Stimulated activated effector memory CD8-positive, alpha-beta T cell treated with anti-CD3 and anti-CD28 coated beads, Interleukin-12 subunit alpha, Interleukin-12 subunit beta, amount 100 ng/mL, for 72 hours (primary cell): ENCODE measurements around the gene CTLA4.

Source experiments
- ATAC-seq: fragments of 150-1000 bp; cut with Tn5 transposase; 2 replicates; pipeline ENCODE4 v1.10.0; 2021
- DNase-seq, 2 donors: peaks; one replicate each; pipeline ENCODE4 v3.0.0; 2021 to 2022; ENCODE audit warnings: low spot score in 2 of 2
- H3K27ac Mint-ChIP-seq: one replicate; pipeline ENCODE4 v1.8.0; 2022; ENCODE audit warnings: mild to moderate bottlenecking, mixed read lengths
- H3K36me3 Mint-ChIP-seq: one replicate; pipeline ENCODE4 v1.8.0; 2022; ENCODE audit warnings: mild to moderate bottlenecking, mixed read lengths
- H3K4me1 Mint-ChIP-seq: one replicate; pipeline ENCODE4 v1.8.0; 2022; ENCODE audit warnings: mixed read lengths
- H3K4me3 Mint-ChIP-seq: one replicate; pipeline ENCODE4 v1.8.0; 2022; ENCODE audit warnings: mild to moderate bottlenecking, mixed read lengths
- H3K9me3 Mint-ChIP-seq: one replicate; pipeline ENCODE4 v1.8.0; 2022; ENCODE audit warnings: mixed read lengths

Gene CTLA4

GRCh38 chr2:203892207-203892606, 24.6 kb downstream of the CTLA4 start:
- H3K27ac Mint-ChIP-seq, result peak overlapping the region; percentile 89
- ATAC-seq, result no peak
- peaks cover 16% of the 10 kb centered on the region for H3K36me3 Mint-ChIP-seq
- peaks cover 5% of the 10 kb centered on the region for H3K9me3 Mint-ChIP-seq
- DNase-seq, result no peak
- H3K4me1 Mint-ChIP-seq, result peaks cover 87% of the 10 kb centered on the region
- peak overlapping the region; percentile 46 for H3K4me3 Mint-ChIP-seq

- H3K4me3 Mint-ChIP-seq, result no peak overlapping the region
Measured at GRCh38 chr2:203893401-203893800, 25.8 kb downstream of the CTLA4 start.

GRCh38 chr2:203893840-203894239, 26.3 kb downstream of the CTLA4 start:
- DNase-seq, result no peak
- peaks cover 16% of the 10 kb centered on the region for H3K36me3 Mint-ChIP-seq
- H3K4me3 Mint-ChIP-seq, result peak overlapping the region; percentile 6
- peaks cover 5% of the 10 kb centered on the region for H3K9me3 Mint-ChIP-seq
- peaks cover 87% of the 10 kb centered on the region for H3K4me1 Mint-ChIP-seq
- ATAC-seq, result no peak
- peak overlapping the region; percentile 21 for H3K27ac Mint-ChIP-seq

More at GRCh38 chr2:203893401-203893800, 25.8 kb downstream of the CTLA4 start:
- H3K27ac Mint-ChIP-seq, result peak overlapping the region; percentile 7
- H3K9me3 Mint-ChIP-seq, result peaks cover 5% of the 10 kb centered on the region
- DNase-seq, result no peak
- H3K4me1 Mint-ChIP-seq, result peaks cover 89% of the 10 kb centered on the region
- H3K36me3 Mint-ChIP-seq, result peaks cover 16% of the 10 kb centered on the region
- no peak for ATAC-seq

GRCh38 chr2:203894262-203894661, 26.7 kb downstream of the CTLA4 start:
- Mint-ChIP-seq H3K36me3 (peaks cover 16% of the 10 kb centered on the region), H3K27ac (peak overlapping the region; percentile 21), H3K4me3 (peak overlapping the region; percentile 6), H3K4me1 (peaks cover 85% of the 10 kb centered on the region), H3K9me3 (peaks cover 5% of the 10 kb centered on the region)
- DNase-seq, result no peak
- ATAC-seq, result peak; percentile 66

GRCh38 chr2:203897544-203897943, 30.0 kb downstream of the CTLA4 start:
- Mint-ChIP-seq H3K4me3 (peak overlapping the region; percentile 5), H3K4me1 (peaks cover 53% of the 10 kb centered on the region), H3K27ac (peak overlapping the region; percentile 77), H3K36me3 (no peaks in the 10 kb centered on the region), H3K9me3 (peaks cover 15% of the 10 kb centered on the region)
- no peak for DNase-seq
- ATAC-seq, result no peak

GRCh38 chr2:203898657-203899056, 31.1 kb downstream of the CTLA4 start:
- DNase-seq (no peak), ATAC-seq (no peak)
- H3K36me3 Mint-ChIP-seq, result no peaks in the 10 kb centered on the region
- peaks cover 47% of the 10 kb centered on the region for H3K4me1 Mint-ChIP-seq
- peaks cover 15% of the 10 kb centered on the region for H3K9me3 Mint-ChIP-seq
- no peak overlapping the region for H3K4me3 Mint-ChIP-seq
- H3K27ac Mint-ChIP-seq, result peak overlapping the region; percentile 77

- Mint-ChIP-seq H3K27ac (no peak overlapping the region), H3K4me3 (no peak overlapping the region)
- no peak for ATAC-seq
Measured at GRCh38 chr2:203900253-203900652, 32.7 kb downstream of the CTLA4 start.

GRCh38 chr2:203904022-203904421, 36.5 kb downstream of the CTLA4 start:
- Mint-ChIP-seq H3K27ac (no peak overlapping the region), H3K4me3 (no peak overlapping the region), H3K4me1 (peaks cover 11% of the 10 kb centered on the region), H3K36me3 (no peaks in the 10 kb centered on the region), H3K9me3 (peaks cover 15% of the 10 kb centered on the region)
- ATAC-seq (no peak), DNase-seq (peak in 1 of 2 donors; percentile 36)

More at GRCh38 chr2:203900253-203900652, 32.7 kb downstream of the CTLA4 start:
- Mint-ChIP-seq H3K36me3 (no peaks in the 10 kb centered on the region), H3K4me1 (peaks cover 31% of the 10 kb centered on the region), H3K9me3 (peaks cover 15% of the 10 kb centered on the region)
- DNase-seq, result no peak

- ATAC-seq (no peak), DNase-seq (no peak)
- Mint-ChIP-seq H3K9me3 (peaks cover 13% of the 10 kb centered on the region), H3K4me3 (no peak overlapping the region), H3K36me3 (no peaks in the 10 kb centered on the region), H3K4me1 (peaks cover 18% of the 10 kb centered on the region), H3K27ac (no peak overlapping the region)
Measured at GRCh38 chr2:203905656-203906055, 38.1 kb downstream of the CTLA4 start.

- no peak for DNase-seq
- Mint-ChIP-seq H3K4me1 (peaks cover 18% of the 10 kb centered on the region), H3K36me3 (no peaks in the 10 kb centered on the region), H3K27ac (peak overlapping the region; percentile 45), H3K4me3 (no peak overlapping the region), H3K9me3 (no peaks in the 10 kb centered on the region)
- peak; percentile 53 for ATAC-seq
Measured at GRCh38 chr2:203908066-203908796, 40.7 kb downstream of the CTLA4 start.

GRCh38 chr2:203908797-203909185, 41.2 kb downstream of the CTLA4 start:
- no peak overlapping the region for H3K4me3 Mint-ChIP-seq
- DNase-seq (no peak), ATAC-seq (no peak)
- peaks cover 20% of the 10 kb centered on the region for H3K4me1 Mint-ChIP-seq
- peak overlapping the region; percentile 45 for H3K27ac Mint-ChIP-seq
- H3K36me3 Mint-ChIP-seq, result no peaks in the 10 kb centered on the region
- no peaks in the 10 kb centered on the region for H3K9me3 Mint-ChIP-seq

GRCh38 chr2:203909261-203909967, 41.8 kb downstream of the CTLA4 start:
- H3K4me1 Mint-ChIP-seq, result peaks cover 26% of the 10 kb centered on the region
- ATAC-seq, result peak; percentile 76
- peak overlapping the region; percentile 52 for H3K27ac Mint-ChIP-seq
- no peaks in the 10 kb centered on the region for H3K36me3 Mint-ChIP-seq
- no peaks in the 10 kb centered on the region for H3K9me3 Mint-ChIP-seq
- H3K4me3 Mint-ChIP-seq, result peak overlapping the region; percentile 7
- DNase-seq, result no peak

- Mint-ChIP-seq H3K9me3 (no peaks in the 10 kb centered on the region), H3K36me3 (peaks cover 5% of the 10 kb centered on the region), H3K4me1 (peaks cover 31% of the 10 kb centered on the region), H3K27ac (peak overlapping the region; percentile 52), H3K4me3 (peak overlapping the region; percentile 7)
- peak; percentile 80 for ATAC-seq
- DNase-seq, result no peak
Measured at GRCh38 chr2:203909974-203910373, 42.4 kb downstream of the CTLA4 start.

GRCh38 chr2:203913947-203914346, 46.4 kb downstream of the CTLA4 start:
- Mint-ChIP-seq H3K27ac (peak overlapping the region; percentile 9), H3K4me1 (peaks cover 37% of the 10 kb centered on the region), H3K4me3 (peak overlapping the region; percentile 15), H3K36me3 (peaks cover 6% of the 10 kb centered on the region), H3K9me3 (no peaks in the 10 kb centered on the region)
- no peak for DNase-seq
- ATAC-seq, result no peak

- Mint-ChIP-seq H3K9me3 (no peaks in the 10 kb centered on the region), H3K4me3 (peak overlapping the region; percentile 15), H3K27ac (peak overlapping the region; percentile 9), H3K36me3 (peaks cover 6% of the 10 kb centered on the region), H3K4me1 (peaks cover 30% of the 10 kb centered on the region)
- peak in 1 of 2 donors; percentile 74 for DNase-seq
- peak; percentile 88 for ATAC-seq
Measured at GRCh38 chr2:203914546-203915182, 47.1 kb downstream of the CTLA4 start.
